Testis (tissue), 3 donors: ENCODE results near the gene SDK2. TPM values are rescaled to one million over a fixed set of nuclear protein-coding genes. Genes with fewer than 3 reads are reported as not detected.

Source experiments
- DNase-seq: peaks from one replicate; pipeline ENCODE4 v3.0.0-alpha.2; 2019
- H3K27ac ChIP-seq, 2 donors: fragments of 200-600 bp; sonication (generic); one replicate each; pipeline ENCODE4 v1.5.1; 2019
- H3K27me3 ChIP-seq: fragments of 200-600 bp; sonication (generic); one replicate; pipeline ENCODE4 v1.5.1; 2019
- H3K36me3 ChIP-seq: fragments of 200-600 bp; sonication (generic); one replicate; pipeline ENCODE4 v1.5.1; 2017; ENCODE audit warnings: low read depth; ENCODE audit errors: missing control alignments
- H3K4me1 ChIP-seq: fragments of 200-600 bp; sonication (generic); one replicate; pipeline ENCODE4 v1.5.1; 2019
- H3K4me3 ChIP-seq, 2 donors: fragments of 200-600 bp; sonication (generic); one replicate each; pipeline ENCODE4 v1.5.1; 2017 to 2019
- H3K9me3 ChIP-seq: fragments of 200-600 bp; sonication (generic); one replicate; pipeline ENCODE4 v1.5.1; 2017
- POLR2A ChIP-seq: fragments of 450-650 bp; IDR thresholded peaks from one replicate; pipeline ENCODE4 v1.6.1; 2017; ENCODE audit warnings: antibody characterized with exemption, mild to moderate bottlenecking, moderate library complexity
- WGBS, 2 donors: methylation state at CpG; one replicate each; pipeline ENCODE4 v1.1.5; 2018; 5-methylcytosine and 5-hydroxymethylcytosine counted together
- intact Hi-C: fragments of 100-400 bp; cut with DNase I; formaldehyde crosslinking; loops from one replicate; pipeline ENCODE4 v1.15.1; 2023; ENCODE audit warnings: low total_unique reads
- polyA plus RNA-seq: library from polyadenylated mRNA; stranded (reverse); fragments of 350-450 nt; fragmentation: Illumina TruSeq; extraction: RNeasy Lipid Tissue Mini Kit (QIAGEN cat#74804); gene quantifications from one replicate; pipeline ENCODE4 v1.2.3, GENCODE V29; 2014; ENCODE audit warnings: low read depth, low replicate concordance; ENCODE audit not compliant: insufficient read depth
- total RNA-seq, 2 donors: library from RNA; depleted of rRNA; stranded (reverse); fragments of >200 nt; gene quantifications; one replicate each; pipeline ENCODE4 v1.2.3, GENCODE V29; 2016
- TF ChIP-seq, protein P1 (sequence below), 3 experiments: fragments of 450-650 bp in 2 of 3; fragments of 200-600 bp in 1 of 3; sonication (generic) in 1 of 3; IDR thresholded peaks; one replicate each; pipeline ENCODE4 v1.5.1; 2016 to 2019; ENCODE audit warnings: antibody characterized with exemption in 3 of 3, mild to moderate bottlenecking in 2 of 3, moderate library complexity in 1 of 3

The SDK2 gene
- total and polyA plus RNA-seq, 3 donors from 2014 or later, result 36.9 to 63.4 (median 55.4) TPM

DNA sequence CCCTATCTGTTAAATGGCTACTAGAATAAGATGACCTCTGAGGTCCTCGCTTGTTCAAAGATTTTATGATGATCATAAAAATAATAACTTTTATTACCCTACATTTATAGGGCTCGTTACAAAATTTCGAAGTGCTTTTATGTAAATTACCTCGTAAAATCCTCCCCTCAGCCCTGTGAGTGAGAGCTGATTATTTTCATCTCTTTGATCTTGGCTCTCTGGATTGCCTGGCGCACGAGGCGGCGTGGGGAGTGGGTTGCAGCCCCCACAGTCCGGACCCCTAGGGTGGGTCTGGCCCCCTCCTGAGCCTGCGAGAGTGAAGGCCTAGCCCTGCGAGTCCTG lies 1.6 kb downstream of the SDK2 start:
- H3K9me3 ChIP-seq, result no peaks in the 10 kb centered on the region
- H3K4me1 ChIP-seq, result peaks cover 16% of the 10 kb centered on the region
- H3K27ac ChIP-seq, result no peak overlapping the region
- peak overlapping the region; percentile 50 to 64 for H3K4me3 ChIP-seq
- intact Hi-C loops, result no loop called here
- no peaks in the 10 kb centered on the region for H3K27me3 ChIP-seq
- DNase-seq, result no peak
- TF ChIP-seq POLR2A, result no peak
- TF ChIP-seq, protein P1, sequence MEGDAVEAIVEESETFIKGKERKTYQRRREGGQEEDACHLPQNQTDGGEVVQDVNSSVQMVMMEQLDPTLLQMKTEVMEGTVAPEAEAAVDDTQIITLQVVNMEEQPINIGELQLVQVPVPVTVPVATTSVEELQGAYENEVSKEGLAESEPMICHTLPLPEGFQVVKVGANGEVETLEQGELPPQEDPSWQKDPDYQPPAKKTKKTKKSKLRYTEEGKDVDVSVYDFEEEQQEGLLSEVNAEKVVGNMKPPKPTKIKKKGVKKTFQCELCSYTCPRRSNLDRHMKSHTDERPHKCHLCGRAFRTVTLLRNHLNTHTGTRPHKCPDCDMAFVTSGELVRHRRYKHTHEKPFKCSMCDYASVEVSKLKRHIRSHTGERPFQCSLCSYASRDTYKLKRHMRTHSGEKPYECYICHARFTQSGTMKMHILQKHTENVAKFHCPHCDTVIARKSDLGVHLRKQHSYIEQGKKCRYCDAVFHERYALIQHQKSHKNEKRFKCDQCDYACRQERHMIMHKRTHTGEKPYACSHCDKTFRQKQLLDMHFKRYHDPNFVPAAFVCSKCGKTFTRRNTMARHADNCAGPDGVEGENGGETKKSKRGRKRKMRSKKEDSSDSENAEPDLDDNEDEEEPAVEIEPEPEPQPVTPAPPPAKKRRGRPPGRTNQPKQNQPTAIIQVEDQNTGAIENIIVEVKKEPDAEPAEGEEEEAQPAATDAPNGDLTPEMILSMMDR (IDR thresholded peaks at IDR 0.05), result no peak
- no peaks in the 10 kb centered on the region for H3K36me3 ChIP-seq
- 18 to 25% methylated on average over 9 to 11 of the region's 11 CpGs for WGBS, 2 donors

DNA sequence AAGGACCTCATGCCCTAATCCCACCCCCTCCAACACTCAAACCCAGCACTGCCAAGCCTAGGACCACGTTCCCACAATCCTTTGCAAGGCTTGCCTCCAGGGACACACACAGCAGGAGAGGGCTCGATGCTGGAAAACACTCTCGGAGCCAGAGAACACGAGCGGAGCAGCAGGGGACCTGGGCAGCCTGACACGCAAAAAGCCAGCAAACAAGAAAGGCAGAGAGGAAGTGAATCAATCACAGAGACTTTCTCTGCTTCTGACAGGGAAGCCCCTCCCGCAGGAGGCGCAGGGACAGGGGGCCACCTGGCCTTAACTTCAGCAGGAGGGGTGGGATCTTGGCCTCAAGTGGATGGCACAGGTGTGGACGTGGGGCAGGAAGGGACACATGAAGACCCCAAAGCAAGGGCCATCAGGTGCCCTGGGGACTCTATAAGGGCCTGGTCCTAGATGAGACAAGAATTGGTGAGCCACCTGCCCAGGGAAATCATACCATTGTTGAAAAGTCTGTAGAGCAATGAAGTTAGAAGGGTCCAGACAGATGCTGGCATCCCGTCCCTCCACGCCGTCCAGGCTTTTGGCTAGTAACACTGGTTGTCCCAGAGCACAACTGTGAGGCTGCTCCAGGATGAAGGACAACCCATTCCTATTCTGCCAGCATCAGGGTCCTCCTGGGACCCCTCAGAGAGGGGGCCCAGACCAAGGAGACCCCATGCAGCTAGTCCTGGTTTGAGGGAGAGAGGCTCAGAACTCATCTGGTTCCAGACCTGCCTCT lies 2.2 kb downstream of the SDK2 start:
- Histone ChIP-seq H3K4me3 (no peak overlapping the region), H3K4me1 (peaks cover 12% of the 10 kb centered on the region)

DNA sequence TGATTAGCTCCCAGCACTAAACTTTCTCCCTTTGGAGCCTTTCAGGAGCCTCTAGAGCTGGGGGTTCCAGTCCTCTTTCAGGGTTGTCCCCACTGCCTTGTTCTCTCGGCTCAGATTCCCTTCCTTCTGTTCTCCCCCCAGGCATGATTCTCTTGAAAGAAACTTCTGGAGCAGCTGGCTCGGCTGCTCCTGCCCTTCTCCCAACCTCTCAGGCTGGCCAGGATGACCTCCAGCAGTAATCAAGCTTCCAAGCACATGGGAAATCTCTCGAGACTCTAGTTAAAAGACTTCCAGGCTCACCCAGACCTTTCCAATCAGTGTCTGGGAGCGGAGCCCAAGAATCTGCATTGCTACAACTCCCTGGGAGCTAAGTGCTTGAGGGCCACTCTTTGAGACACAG lies 3.6 kb downstream of the SDK2 start:
- Histone ChIP-seq H3K4me1 (peaks cover 10% of the 10 kb centered on the region), H3K9me3 (no peaks in the 10 kb centered on the region), H3K27ac (no peak overlapping the region), H3K27me3 (no peaks in the 10 kb centered on the region), H3K4me3 (no peak overlapping the region), H3K36me3 (no peaks in the 10 kb centered on the region)
- TF ChIP-seq POLR2A, result no peak
- TF ChIP-seq, protein P1 (IDR thresholded peaks at IDR 0.05), result no peak
- DNase-seq, result no peak
- intact Hi-C loops, result no loop called here
- WGBS, 2 donors, result 30 to 51% methylated on average over 4 of the region's 4 CpGs

More for the DNA sequence above, 2.2 kb downstream of the SDK2 start:
- DNase-seq, result no peak
- no peaks in the 10 kb centered on the region for H3K9me3 ChIP-seq
- no peak overlapping the region for H3K27ac ChIP-seq
- no peaks in the 10 kb centered on the region for H3K27me3 ChIP-seq
- TF ChIP-seq, protein P1 (IDR thresholded peaks at IDR 0.05), result no peak
- TF ChIP-seq POLR2A, result no peak
- H3K36me3 ChIP-seq, result no peaks in the 10 kb centered on the region
- WGBS, 2 donors, result 47 to 55% methylated on average over 10 to 12 of the region's 12 CpGs
- intact Hi-C loops, result no loop called here

DNA sequence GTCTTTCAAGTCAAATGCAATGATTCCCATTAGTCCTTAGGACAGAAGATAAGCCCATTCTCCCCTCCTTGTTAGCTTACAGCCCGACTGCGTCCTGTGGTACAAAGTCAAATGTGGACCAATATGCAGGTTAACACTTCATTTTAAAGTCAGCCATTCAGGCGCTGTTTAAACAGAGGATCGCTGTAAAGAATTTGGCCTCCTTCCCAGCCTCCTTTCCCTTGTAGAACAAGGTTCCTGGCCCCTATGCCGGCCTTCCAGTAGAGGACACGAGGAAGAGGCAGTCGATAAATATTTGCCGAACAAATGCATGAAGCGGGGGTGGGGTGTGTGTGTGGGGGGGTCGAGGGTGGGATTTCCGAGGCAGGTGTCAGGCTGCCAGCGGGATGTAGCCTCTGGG lies 4.3 kb downstream of the SDK2 start:
- H3K4me1 ChIP-seq, result peaks cover 6% of the 10 kb centered on the region
- H3K36me3 ChIP-seq, result no peaks in the 10 kb centered on the region
- H3K4me3 ChIP-seq, result no peak overlapping the region
- intact Hi-C loops, result no loop called here
- DNase-seq, result no peak
- 45 to 63% methylated on average over 12 of the region's 12 CpGs for WGBS, 2 donors
- H3K27ac ChIP-seq, result no peak overlapping the region
- H3K9me3 ChIP-seq, result no peaks in the 10 kb centered on the region
- no peak for TF ChIP-seq POLR2A
- TF ChIP-seq, protein P1 (IDR thresholded peaks at IDR 0.05), result no peak
- no peaks in the 10 kb centered on the region for H3K27me3 ChIP-seq

DNA sequence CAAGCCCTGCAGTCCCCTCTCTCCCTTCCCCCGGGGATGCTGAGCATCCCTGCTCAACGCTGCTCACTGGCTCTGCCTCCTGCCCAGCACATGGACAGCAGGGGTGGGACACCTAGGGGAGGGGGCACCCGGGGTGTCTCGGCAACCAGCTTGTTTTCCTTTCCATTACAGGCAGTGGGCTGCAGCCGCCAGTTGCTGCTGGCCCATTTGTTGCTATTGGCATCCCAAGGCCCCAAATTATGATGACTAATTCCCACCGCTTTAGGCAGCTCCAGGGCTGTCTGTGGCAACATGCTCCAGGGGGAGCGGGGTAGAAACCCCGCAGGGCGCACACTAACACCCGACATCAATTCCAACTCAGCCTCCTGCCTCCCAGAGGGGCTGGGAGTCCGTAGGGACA lies 4.9 kb downstream of the SDK2 start:
- Histone ChIP-seq H3K4me1 (peaks cover 6% of the 10 kb centered on the region), H3K27me3 (no peaks in the 10 kb centered on the region), H3K27ac (no peak overlapping the region), H3K4me3 (no peak overlapping the region), H3K36me3 (no peaks in the 10 kb centered on the region), H3K9me3 (no peaks in the 10 kb centered on the region)
- TF ChIP-seq, protein P1 (IDR thresholded peaks at IDR 0.05), result no peak
- TF ChIP-seq POLR2A, result no peak
- intact Hi-C loops, result no loop called here
- 73 to 82% methylated on average over 7 to 11 of the region's 11 CpGs for WGBS, 2 donors
- DNase-seq, result no peak
